ENCODE results near the gene OTUD1.

OTUD1 gene

DNA sequence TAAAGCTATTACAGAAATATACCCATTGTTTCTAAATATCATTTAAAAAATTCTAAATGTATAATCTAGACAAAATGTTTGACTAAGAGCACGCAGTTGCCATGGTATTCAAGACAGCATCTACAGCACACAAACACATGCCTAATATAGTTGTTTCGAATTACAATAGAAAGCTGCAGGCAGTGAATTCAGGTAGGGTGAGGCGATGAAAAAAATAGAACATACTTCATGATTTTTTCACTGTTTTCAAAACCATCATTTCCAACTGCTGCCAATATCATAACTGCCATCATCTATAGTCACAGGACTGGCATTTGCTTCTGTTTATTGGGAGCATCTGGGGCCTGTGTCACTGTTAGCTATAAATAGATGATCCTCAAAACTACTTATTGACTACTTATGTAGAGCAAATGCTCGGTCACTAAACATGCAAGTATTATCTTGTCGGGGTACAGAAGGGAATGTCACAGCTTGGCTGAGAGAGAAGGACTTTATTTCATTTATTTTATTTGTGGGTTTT, 34.4 kb upstream of the OTUD1 start:
- H3K36me3 ChIP-seq (ENCODE audit: control insufficient read depth in 5 of 5, insufficient read depth in 5 of 5, low read length in 5 of 5): no peaks in the 10 kb centered on the region
- H3K9ac ChIP-seq (ENCODE audit: low read length in 5 of 5): no peak overlapping the region
- H3K4me1 ChIP-seq (ENCODE audit: control insufficient read depth in 5 of 5, insufficient read depth in 5 of 5, low read length in 5 of 5): peaks cover 0 to 4% (median 0%) of the 10 kb centered on the region in 5 donors
- H3K27me3 ChIP-seq (ENCODE audit: control insufficient read depth in 5 of 5, insufficient read depth in 4 of 5, low read length in 5 of 5): no peaks in the 10 kb centered on the region
- H3K9me3 ChIP-seq (ENCODE audit: control insufficient read depth in 5 of 5, low read length in 5 of 5): no peaks in the 10 kb centered on the region
- H3K4me3 ChIP-seq (ENCODE audit: low read depth in 1 of 5, low read length in 5 of 5): no peak overlapping the region
- H3K27ac ChIP-seq (ENCODE audit: low read depth, low read length): no peak overlapping the region

DNA sequence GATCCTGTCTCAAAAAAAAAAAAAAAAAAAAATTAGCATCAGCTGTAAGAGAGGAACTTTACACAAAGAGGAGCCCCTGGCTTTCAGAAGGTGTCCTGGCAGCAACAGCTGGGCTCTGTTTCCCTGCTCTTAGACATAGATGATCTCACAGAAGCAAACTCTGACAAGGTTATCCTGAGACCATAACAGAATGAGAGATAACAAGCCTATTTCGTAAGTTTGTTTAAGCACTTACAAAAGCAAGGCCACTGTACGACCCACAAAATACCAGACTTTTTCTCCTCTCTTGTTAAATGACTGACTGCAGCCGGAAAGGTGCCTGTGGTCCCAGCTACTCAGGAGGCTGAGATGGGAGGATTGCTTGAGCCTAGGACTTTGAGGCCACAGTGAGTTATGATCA, 33.3 kb upstream of the OTUD1 start:
- Histone ChIP-seq H3K9ac (ENCODE audit: low read length in 5 of 5) (no peak overlapping the region), H3K27ac (ENCODE audit: low read depth, low read length) (no peak overlapping the region), H3K27me3 (ENCODE audit: control insufficient read depth in 5 of 5, insufficient read depth in 4 of 5, low read length in 5 of 5) (no peaks in the 10 kb centered on the region), H3K36me3 (ENCODE audit: control insufficient read depth in 5 of 5, insufficient read depth in 5 of 5, low read length in 5 of 5) (no peaks in the 10 kb centered on the region), H3K4me3 (ENCODE audit: low read depth in 1 of 5, low read length in 5 of 5) (no peak overlapping the region), H3K9me3 (ENCODE audit: control insufficient read depth in 5 of 5, low read length in 5 of 5) (no peaks in the 10 kb centered on the region), H3K4me1 (ENCODE audit: control insufficient read depth in 5 of 5, insufficient read depth in 5 of 5, low read length in 5 of 5) (peaks cover 0 to 4% (median 0%) of the 10 kb centered on the region in 5 donors)

DNA sequence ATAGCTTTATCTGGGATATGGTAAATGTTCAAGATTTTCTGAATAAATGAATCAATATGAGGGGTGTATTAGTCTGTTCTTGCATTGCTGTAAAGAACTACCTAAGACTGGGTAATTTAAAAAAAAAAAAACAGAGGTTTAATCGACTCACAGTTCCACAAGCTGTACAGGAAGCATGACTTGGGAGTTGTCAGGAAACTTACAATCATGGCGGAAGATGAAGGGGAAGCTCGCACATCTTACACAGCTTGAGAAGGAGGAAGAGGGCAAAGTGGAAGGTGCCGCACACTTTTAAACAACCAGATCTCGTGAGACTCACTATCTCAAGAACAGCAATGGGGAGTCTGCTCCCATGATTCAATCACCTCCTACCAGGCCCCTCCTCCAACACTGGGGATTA, 32.5 kb upstream of the OTUD1 start:
- H3K9me3 ChIP-seq (ENCODE audit: control insufficient read depth in 5 of 5, low read length in 5 of 5): no peaks in the 10 kb centered on the region
- H3K36me3 ChIP-seq (ENCODE audit: control insufficient read depth in 5 of 5, insufficient read depth in 5 of 5, low read length in 5 of 5): no peaks in the 10 kb centered on the region
- no peak overlapping the region for H3K9ac ChIP-seq (ENCODE audit: low read length in 5 of 5)
- H3K4me3 ChIP-seq (ENCODE audit: low read depth in 1 of 5, low read length in 5 of 5): no peak overlapping the region
- no peak overlapping the region for H3K27ac ChIP-seq (ENCODE audit: low read depth, low read length)
- H3K27me3 ChIP-seq (ENCODE audit: control insufficient read depth in 5 of 5, insufficient read depth in 4 of 5, low read length in 5 of 5): no peaks in the 10 kb centered on the region
- H3K4me1 ChIP-seq (ENCODE audit: control insufficient read depth in 5 of 5, insufficient read depth in 5 of 5, low read length in 5 of 5): peaks cover 0 to 4% (median 0%) of the 10 kb centered on the region in 5 donors

DNA sequence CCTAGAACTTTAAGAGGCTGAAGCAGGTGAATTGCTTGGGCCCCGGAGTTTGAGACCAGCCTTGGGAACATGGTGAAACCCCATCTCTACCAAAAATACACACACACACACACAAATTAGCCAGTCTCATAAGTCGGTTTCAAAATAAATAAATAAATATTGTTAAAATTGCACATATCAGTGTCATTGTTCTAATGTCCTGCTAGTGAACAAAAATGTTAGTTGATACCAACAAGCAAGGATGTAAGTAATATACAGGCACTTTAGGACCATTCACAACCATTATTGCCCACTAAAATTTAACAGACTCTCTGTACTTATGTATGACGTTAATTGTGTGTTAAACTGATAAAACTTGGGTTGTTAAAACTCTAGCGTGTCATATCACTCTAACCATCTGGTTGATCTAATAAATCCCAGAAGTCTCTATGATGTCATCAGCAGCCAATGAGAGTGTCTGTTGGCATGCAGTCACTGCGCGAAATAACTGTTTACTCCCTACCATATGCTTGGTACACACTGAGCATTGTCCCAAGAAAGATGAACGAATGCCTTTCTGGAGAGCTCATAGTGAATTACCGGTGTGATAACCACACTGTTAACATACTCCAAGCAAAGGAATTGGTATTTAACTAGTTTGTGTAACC, 30.4 kb upstream of the OTUD1 start:
- no peaks in the 10 kb centered on the region for H3K36me3 ChIP-seq (ENCODE audit: control insufficient read depth in 5 of 5, insufficient read depth in 5 of 5, low read length in 5 of 5)
- no peak overlapping the region for H3K9ac ChIP-seq (ENCODE audit: low read length in 5 of 5)
- no peaks in the 10 kb centered on the region for H3K9me3 ChIP-seq (ENCODE audit: control insufficient read depth in 5 of 5, low read length in 5 of 5)
- peaks cover 0 to 3% (median 0%) of the 10 kb centered on the region in 5 donors for H3K4me1 ChIP-seq (ENCODE audit: control insufficient read depth in 5 of 5, insufficient read depth in 5 of 5, low read length in 5 of 5)
- H3K27ac ChIP-seq (ENCODE audit: low read depth, low read length): no peak overlapping the region
- no peaks in the 10 kb centered on the region for H3K27me3 ChIP-seq (ENCODE audit: control insufficient read depth in 5 of 5, insufficient read depth in 4 of 5, low read length in 5 of 5)
- no peak overlapping the region for H3K4me3 ChIP-seq (ENCODE audit: low read depth in 1 of 5, low read length in 5 of 5)

DNA sequence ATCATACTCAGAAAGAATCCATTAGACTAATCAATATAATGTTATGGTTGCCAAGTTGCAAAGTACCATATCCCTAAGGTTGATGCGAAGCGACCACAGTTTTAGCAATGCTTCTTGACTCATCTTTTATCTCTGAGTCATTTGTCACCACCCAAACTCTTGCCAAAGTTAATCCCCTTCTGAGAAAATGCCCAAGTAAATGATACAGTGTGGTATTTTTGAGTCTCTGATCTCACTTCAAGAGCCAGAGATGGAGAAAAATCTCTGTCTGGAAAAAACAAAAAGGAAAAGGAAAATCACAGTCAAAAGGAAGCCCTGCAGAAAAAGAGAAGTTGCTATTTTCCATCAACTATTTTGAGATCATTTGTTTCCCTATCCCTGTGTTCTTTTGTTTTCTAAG, 26.7 kb upstream of the OTUD1 start:
- H3K27ac ChIP-seq (ENCODE audit: low read depth, low read length): no peak overlapping the region
- H3K36me3 ChIP-seq (ENCODE audit: control insufficient read depth in 5 of 5, insufficient read depth in 5 of 5, low read length in 5 of 5): no peaks in the 10 kb centered on the region
- no peaks in the 10 kb centered on the region for H3K27me3 ChIP-seq (ENCODE audit: control insufficient read depth in 5 of 5, insufficient read depth in 4 of 5, low read length in 5 of 5)
- no peak overlapping the region for H3K9ac ChIP-seq (ENCODE audit: low read length in 5 of 5)
- no peaks in the 10 kb centered on the region for H3K9me3 ChIP-seq (ENCODE audit: control insufficient read depth in 5 of 5, low read length in 5 of 5)
- H3K4me1 ChIP-seq (ENCODE audit: control insufficient read depth in 5 of 5, insufficient read depth in 5 of 5, low read length in 5 of 5): no peaks in the 10 kb centered on the region
- no peak overlapping the region for H3K4me3 ChIP-seq (ENCODE audit: low read depth in 1 of 5, low read length in 5 of 5)

DNA sequence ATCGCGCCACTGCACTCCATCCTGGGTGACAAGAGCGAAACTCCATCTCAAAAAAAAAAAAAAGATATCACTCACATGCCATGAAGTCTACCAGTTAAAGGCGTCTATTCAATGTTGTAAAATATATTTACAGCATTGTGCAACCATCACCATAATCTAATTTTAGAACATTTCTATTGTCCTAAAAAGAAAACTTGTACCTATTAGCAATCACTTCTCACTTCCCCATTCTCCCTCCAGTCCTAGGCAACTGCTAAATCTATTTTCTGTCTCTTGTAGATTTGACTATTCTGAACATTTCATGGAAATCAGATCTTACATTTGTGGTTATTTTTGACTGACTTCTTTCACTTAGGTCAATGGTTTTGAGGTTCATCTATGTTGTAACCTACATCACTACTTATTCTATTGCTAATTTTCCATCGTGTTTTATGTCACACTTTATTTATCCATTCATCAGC, 25.2 kb upstream of the OTUD1 start:
- H3K27me3 ChIP-seq (ENCODE audit: control insufficient read depth in 5 of 5, insufficient read depth in 4 of 5, low read length in 5 of 5): no peaks in the 10 kb centered on the region
- no peaks in the 10 kb centered on the region for H3K36me3 ChIP-seq (ENCODE audit: control insufficient read depth in 5 of 5, insufficient read depth in 5 of 5, low read length in 5 of 5)
- no peaks in the 10 kb centered on the region for H3K4me1 ChIP-seq (ENCODE audit: control insufficient read depth in 5 of 5, insufficient read depth in 5 of 5, low read length in 5 of 5)
- no peak overlapping the region for H3K9ac ChIP-seq (ENCODE audit: low read length in 5 of 5)
- no peaks in the 10 kb centered on the region for H3K9me3 ChIP-seq (ENCODE audit: control insufficient read depth in 5 of 5, low read length in 5 of 5)
- no peak overlapping the region for H3K4me3 ChIP-seq (ENCODE audit: low read depth in 1 of 5, low read length in 5 of 5)
- H3K27ac ChIP-seq (ENCODE audit: low read depth, low read length): no peak overlapping the region

DNA sequence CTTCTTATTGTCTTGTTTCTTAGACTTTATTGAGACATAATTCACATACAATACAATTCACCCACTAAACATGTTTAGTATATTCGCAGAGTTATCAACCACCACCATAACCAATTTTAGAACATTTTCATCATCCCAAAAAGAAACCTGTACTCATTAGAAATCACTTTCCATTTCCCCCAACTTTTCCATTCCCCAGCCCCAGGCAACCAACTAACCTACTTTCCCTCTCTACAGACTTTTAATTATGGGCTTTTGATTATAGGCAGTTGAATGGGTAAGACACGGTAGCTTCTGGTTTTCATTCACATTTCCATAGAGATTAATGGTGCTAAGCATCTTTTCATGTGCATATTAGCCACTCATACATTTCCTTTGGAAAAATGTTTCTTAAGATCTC, 24.2 kb upstream of the OTUD1 start:
- Histone ChIP-seq H3K4me1 (ENCODE audit: control insufficient read depth in 5 of 5, insufficient read depth in 5 of 5, low read length in 5 of 5) (no peaks in the 10 kb centered on the region), H3K9ac (ENCODE audit: low read length in 5 of 5) (no peak overlapping the region), H3K9me3 (ENCODE audit: control insufficient read depth in 5 of 5, low read length in 5 of 5) (no peaks in the 10 kb centered on the region), H3K4me3 (ENCODE audit: low read depth in 1 of 5, low read length in 5 of 5) (no peak overlapping the region), H3K36me3 (ENCODE audit: control insufficient read depth in 5 of 5, insufficient read depth in 5 of 5, low read length in 5 of 5) (no peaks in the 10 kb centered on the region), H3K27ac (ENCODE audit: low read depth, low read length) (no peak overlapping the region), H3K27me3 (ENCODE audit: control insufficient read depth in 5 of 5, insufficient read depth in 4 of 5, low read length in 5 of 5) (no peaks in the 10 kb centered on the region)

DNA sequence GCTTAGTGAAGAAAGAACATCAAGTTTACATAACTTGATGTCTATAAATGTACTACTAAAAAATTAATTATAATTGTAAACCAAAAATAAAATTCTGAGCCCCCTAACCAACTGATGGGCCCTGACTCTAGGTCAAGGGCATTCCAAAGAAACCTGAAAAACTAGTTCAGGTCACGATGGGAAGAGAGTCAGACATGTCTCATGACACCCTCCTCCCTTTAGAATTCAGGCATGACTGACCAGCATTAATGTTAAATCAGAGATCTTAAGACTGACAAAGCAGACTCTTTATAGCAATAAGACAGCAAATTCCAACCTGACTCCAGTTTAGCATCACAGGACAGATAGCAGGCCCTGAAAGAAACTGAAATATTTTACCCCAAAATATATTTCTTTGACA, 21.6 kb upstream of the OTUD1 start:
- H3K9me3 ChIP-seq (ENCODE audit: control insufficient read depth in 5 of 5, low read length in 5 of 5): no peaks in the 10 kb centered on the region
- no peak overlapping the region for H3K27ac ChIP-seq (ENCODE audit: low read depth, low read length)
- no peak overlapping the region for H3K4me3 ChIP-seq (ENCODE audit: low read depth in 1 of 5, low read length in 5 of 5)
- no peak overlapping the region for H3K9ac ChIP-seq (ENCODE audit: low read length in 5 of 5)
- H3K36me3 ChIP-seq (ENCODE audit: control insufficient read depth in 5 of 5, insufficient read depth in 5 of 5, low read length in 5 of 5): no peaks in the 10 kb centered on the region
- H3K4me1 ChIP-seq (ENCODE audit: control insufficient read depth in 5 of 5, insufficient read depth in 5 of 5, low read length in 5 of 5): no peaks in the 10 kb centered on the region
- no peaks in the 10 kb centered on the region for H3K27me3 ChIP-seq (ENCODE audit: control insufficient read depth in 5 of 5, insufficient read depth in 4 of 5, low read length in 5 of 5)

DNA sequence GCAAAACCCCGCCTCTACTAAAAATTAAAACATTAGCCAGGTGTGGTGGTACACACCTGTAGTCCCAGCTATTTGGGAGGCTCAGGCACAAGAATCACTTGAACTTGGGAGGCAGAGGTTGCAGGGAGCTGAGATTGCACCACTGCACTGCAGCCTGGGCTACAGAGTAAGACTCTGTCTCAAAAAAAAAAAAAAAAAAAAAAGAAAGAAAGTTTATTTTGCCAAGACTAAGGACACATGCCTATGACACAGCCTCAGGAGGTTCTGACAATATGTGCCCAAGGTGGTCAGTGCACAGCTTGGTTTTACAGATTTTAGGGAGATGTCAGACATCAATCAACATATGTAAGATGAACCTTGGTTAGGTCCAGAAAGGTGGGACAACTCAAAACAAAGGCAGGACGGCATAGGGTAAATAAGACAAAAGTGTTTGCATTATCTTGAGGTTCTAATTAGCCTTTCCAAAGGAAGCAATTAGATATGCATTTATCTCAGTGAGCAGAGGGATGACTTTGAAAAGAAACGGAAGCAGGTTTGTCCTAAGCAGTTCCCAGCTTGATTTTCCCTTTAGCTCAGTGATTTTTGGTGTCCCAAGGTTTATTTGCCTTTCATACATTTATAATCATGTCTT, 20.7 kb upstream of the OTUD1 start:
- no peaks in the 10 kb centered on the region for H3K4me1 ChIP-seq (ENCODE audit: control insufficient read depth in 5 of 5, insufficient read depth in 5 of 5, low read length in 5 of 5)
- no peak overlapping the region for H3K9ac ChIP-seq (ENCODE audit: low read length in 5 of 5)
- no peak overlapping the region for H3K4me3 ChIP-seq (ENCODE audit: low read depth in 1 of 5, low read length in 5 of 5)
- no peaks in the 10 kb centered on the region for H3K9me3 ChIP-seq (ENCODE audit: control insufficient read depth in 5 of 5, low read length in 5 of 5)
- H3K27ac ChIP-seq (ENCODE audit: low read depth, low read length): no peak overlapping the region
- H3K36me3 ChIP-seq (ENCODE audit: control insufficient read depth in 5 of 5, insufficient read depth in 5 of 5, low read length in 5 of 5): no peaks in the 10 kb centered on the region
- no peaks in the 10 kb centered on the region for H3K27me3 ChIP-seq (ENCODE audit: control insufficient read depth in 5 of 5, insufficient read depth in 4 of 5, low read length in 5 of 5)

DNA sequence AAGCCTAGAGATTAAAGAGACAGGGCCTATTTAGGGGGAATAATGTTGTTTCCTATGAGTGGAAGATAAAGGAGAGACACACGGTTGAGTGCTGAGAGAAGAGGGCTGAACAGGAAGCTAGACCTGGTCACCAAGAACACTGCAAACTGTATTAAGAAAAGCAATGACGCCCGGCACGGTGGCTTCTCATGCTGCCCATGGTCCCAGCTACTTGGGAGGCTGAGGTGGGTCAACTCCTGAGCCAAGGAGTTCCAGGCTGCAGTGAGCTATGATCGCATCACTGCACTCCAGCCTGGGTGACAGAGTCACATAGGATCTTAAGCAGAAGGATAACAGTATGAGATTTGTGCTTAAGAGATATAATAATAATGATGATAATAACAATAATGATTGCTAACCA, 19.7 kb upstream of the OTUD1 start:
- Histone ChIP-seq H3K27ac (ENCODE audit: low read depth, low read length) (no peak overlapping the region), H3K27me3 (ENCODE audit: control insufficient read depth in 5 of 5, insufficient read depth in 4 of 5, low read length in 5 of 5) (no peaks in the 10 kb centered on the region), H3K4me1 (ENCODE audit: control insufficient read depth in 5 of 5, insufficient read depth in 5 of 5, low read length in 5 of 5) (no peaks in the 10 kb centered on the region)

More for the DNA sequence above, 19.7 kb upstream of the OTUD1 start:
- Histone ChIP-seq H3K9me3 (ENCODE audit: control insufficient read depth in 5 of 5, low read length in 5 of 5) (no peaks in the 10 kb centered on the region), H3K9ac (ENCODE audit: low read length in 5 of 5) (no peak overlapping the region), H3K4me3 (ENCODE audit: low read depth in 1 of 5, low read length in 5 of 5) (no peak overlapping the region), H3K36me3 (ENCODE audit: control insufficient read depth in 5 of 5, insufficient read depth in 5 of 5, low read length in 5 of 5) (no peaks in the 10 kb centered on the region)

Data from subcutaneous abdominal adipose tissue (tissue), 5 donors.